ENCODE data around the gene GNAQ.
"Not testable (repeated sequence)": the region's sequence is repeated elsewhere in the genome, so short reads cannot be mapped to it uniquely, and the experiment has no call there.

The GNAQ gene

DNA sequence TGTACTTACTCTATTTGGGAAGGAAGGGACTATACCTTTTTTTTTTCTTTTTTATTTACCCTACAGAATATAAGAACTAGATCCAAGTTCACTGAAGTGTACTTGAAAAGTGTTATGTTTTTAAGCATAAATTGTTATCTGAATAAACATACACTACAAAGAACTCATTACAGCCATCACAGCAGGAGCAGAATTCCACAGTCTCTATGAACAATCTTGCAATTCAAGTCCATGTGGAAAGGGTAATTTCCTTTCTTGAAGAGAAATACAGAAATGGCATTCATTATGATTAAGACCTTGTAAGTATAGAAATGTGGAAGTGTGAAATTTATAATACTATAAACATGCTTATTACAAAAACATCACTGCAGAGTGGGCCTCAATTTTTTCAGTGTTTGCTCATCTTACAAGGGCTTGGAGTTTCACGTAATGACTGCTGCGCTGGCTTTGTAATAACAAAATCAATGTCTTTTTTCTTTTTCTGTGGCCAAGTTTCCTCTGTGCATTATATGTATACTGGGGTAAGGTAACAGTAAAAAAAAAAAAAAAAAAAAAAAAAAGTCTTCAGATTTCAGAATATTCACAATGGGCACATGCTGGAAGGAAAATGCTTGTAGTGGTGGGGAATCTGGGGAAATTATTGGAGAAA is 306.4 kb downstream of the GNAQ start:
- peak; percentile 45 for FAIRE-seq

DNA sequence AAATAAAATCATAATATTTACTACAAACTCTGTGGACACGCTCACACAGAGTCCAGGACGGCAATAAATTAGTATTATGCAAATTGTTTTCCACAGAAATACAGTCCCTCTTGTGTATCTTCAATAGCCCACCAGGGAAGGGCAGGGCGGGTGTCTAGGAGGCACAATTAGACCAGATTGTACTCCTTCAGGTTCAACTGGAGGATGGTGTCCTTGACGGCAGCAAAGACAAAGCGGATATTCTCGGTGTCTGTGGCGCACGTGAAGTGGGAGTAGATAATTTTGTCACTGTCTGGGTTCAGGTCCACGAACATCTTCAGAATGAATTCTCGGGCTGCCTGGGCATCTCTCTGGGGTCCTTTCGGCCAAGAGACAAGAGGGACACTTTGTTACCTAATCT is 310.5 kb downstream of the GNAQ start:
- FAIRE-seq: not testable (repeated sequence)

DNA sequence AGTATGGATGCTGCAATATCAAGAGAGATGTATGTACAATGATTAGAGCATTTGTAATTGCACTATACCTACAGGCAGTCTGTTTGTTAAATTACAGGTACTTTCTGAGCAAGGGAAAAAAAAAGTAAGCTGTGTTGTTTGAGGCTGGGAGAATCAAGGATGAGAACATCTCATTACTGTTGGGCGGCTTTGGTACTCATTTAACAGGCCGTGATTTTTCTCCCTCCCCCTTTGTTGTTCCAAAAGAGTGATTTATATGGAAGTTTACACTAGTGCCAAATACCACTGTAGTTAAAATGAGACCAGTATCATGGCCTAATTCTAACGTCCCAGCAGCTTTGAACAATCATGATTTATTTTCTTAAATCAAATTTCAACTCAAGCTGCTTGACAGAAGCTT is 312.3 kb downstream of the GNAQ start:
- FAIRE-seq: no peak

DNA sequence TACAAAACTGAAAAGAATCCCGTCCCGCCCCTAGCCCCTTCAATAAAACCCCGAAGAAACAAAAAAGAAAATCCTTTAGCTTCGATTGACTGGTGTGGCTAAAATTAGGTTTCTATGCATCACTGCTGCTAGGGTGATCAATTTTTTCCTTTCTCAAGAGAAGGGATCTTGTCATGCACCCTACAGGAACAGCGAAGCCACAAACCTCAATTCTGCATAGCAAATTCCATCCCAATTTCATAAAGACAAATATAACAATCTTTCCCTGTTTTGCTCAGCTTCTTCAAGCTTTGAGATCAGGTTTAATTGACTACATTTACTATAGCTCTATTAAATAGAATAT is 313.3 kb downstream of the GNAQ start:
- FAIRE-seq: peak; percentile 30

DNA sequence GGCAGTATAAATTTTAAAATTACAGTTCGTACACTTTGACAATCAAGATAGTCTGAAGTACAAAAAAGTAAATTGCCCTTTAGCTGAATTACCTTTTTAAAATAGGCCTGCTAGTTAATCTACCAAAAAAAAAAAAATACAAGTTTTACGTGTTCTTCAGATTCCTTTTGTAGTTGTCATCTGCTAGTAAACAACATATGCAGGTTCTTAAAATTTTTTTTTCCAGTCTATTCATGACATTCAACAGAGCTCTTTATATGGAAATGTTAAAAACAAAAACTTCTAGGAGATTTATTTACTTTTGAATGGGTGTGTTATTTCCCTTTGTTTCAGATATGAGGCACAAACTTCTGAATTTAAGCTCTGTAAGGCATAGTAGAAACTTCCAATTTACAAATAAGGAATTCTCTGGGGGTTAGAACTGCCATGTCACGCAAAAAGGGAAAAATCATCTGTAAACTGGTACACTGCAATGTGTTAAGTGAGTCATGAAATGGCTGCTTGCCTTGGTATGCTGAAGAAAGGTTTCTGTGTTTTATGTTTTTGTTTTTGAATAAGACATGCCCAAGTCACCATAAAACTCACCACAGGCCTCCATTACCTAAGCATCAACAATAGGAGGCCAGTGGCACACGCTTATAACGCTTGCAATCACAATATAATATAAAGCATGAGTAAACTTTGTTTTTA is 313.9 kb downstream of the GNAQ start:
- peak; percentile 94 for FAIRE-seq

DNA sequence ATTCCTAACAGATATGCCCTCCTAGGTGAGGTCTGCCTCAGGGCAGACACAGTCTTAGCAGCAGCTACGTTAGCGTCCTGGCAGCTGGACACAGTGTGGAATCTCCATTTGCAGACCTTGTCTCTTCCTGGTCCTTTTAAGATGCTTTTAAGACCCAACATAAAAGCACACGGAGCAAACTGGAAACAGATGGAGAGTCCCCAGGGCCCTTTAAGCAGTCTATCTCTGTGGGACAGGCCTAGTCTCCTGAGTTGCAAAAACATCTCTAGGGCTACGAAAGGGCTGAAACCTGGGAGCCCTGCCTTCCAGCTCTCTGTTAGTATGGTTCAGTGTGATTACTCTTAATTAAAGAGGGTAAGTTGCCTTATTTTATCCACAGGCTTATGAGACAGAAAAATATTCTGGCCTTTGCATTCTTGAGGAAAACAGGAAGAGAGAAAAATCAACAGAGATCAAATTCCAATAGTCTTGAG is 317.5 kb downstream of the GNAQ start:
- no peak for FAIRE-seq

DNA sequence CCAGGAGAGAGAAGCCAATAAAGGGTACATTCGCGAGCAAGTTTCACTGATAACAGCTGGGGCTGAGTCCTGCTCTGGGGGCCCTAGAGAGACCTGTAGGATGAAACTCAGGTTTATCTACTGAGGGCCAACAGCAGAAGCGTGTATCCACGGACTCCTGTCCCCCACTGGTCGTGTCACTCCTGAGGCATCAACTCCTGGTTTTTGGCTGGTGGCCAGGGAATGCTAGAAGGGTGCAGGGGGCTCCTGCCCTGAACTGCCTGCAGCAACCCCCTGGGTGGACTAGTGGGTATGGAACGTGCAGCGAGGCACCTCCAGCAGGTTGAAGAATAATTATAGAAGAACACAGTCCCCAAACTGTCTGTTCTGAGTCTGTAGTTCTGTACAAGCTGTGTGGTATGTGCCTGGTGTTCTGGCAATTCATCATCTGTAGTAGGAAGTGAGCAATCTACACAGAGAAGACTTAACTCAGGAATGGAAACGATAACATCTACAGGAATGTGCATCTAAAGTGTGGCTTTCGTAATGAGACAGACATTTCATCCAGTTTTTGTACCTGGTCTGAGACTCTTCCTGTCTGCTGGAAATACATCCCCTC is 319.0 kb downstream of the GNAQ start:
- FAIRE-seq: no peak

DNA sequence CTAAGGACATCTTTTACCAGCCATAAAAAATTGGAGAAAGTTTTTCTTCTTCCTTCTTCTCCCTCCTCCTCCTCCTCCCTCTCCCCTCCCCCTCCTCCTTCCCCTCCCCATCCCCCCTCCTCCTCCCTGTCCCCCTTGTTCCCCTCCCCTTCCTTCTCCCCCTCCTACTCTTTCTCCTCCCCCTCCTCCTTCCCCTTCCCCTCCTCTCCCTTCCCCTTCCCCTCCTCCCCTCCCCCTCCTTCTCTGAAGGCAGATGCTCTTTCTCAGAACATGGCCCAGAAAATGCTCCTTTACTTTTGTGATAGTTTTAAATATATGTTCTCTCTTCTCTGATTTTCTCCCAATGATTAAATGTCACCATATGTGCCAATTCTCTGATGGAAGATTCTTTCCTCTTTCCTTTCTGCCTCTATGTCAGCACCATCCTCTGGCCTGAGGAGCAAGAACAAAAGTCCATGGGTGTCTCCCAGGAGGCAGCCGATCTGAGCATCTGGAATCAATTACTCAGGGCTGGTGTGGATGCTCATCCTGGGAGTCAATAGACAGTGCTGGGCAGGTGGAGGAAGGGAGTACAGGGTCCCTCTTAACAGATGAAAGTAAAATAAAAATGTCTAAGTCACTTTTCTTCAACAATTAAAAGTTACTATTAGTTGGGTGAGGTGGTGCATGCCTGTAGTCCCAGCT is 320.5 kb downstream of the GNAQ start:
- no peak for FAIRE-seq

DNA sequence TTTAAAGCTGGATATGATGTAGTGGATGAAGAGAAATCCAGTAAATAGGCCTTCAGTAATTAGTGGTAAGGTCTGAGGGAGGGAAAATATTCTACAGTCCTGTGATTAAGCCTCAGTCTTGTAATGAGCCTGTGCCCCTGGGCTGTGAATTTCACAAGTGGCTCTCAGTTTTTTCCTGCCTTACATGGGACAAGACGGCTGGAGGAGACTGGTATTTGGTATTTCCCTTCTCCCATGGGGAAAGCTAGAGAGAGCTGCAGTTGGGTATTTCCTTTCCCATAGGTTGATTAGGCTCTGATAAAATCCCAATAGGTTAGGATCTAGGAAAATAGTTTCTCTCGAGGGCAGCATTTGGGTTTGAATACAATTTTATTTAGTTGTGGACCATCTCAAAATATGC is 321.3 kb downstream of the GNAQ start:
- FAIRE-seq: no peak

DNA sequence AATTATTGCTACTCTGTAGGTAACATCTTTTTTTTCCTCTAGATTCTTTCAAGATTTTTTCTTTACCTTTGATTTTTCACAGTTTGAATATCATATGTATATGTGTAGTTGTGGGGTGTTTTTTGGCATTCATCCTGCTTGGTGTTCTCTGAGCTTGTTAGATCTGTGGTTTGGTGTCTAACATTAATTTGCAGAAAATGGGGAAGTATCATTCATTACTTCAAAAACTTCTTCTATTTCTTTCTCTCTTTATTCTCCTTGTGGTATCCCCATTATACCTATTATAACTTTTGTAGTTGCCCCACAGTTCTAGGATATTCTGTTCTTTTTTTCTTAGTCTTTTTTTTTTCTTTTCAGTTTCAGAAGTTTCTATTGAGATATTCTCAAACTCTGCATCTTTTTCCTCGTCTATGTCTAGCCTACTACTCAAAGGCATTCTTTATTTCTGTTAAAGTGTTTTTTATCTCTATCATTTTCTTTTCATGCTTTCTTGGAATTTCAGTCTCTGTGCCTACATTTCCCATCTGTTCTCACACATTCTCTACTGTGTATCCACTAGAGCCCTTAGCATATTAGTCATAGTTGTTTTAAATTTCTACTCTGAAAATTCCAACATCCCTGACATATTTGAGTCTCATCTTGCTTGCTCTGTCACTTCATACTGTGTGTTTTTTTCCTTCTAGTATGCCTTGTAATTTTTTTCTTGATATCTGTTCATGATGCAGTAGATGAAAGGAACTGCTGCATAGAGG is 323.4 kb downstream of the GNAQ start:
- FAIRE-seq: no peak

DNA sequence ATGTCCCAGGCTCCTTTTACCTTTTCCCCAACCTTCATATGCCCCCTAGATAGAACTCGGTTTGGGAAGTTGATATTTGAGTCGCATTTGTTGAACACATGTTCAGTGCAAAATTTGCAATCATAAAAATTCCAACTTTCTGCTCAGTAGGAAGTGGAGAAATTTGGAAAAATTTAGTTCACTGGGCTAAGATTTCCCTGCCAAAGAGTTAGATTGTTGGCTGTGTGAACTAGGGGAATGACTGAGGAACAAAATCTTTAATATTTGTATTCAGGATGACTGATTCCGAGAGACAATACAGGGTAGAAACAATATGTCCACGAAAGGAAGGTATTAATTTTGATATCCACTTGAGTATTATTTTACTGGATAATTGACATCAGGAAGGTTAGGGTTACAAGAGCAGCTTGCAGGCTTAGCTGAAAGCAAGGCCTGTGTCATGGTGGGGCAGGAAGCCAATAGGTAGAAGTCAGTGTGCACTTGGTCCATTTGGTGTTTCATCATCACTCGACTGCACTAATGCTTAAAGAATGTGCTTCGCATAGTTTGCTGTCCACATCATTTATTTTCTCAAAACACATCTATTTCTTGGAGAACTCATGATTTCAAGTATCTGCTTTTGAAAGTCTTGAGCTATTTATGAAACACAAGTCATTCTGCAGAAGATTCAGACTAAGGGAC is 324.1 kb downstream of the GNAQ start:
- FAIRE-seq: no peak

DNA sequence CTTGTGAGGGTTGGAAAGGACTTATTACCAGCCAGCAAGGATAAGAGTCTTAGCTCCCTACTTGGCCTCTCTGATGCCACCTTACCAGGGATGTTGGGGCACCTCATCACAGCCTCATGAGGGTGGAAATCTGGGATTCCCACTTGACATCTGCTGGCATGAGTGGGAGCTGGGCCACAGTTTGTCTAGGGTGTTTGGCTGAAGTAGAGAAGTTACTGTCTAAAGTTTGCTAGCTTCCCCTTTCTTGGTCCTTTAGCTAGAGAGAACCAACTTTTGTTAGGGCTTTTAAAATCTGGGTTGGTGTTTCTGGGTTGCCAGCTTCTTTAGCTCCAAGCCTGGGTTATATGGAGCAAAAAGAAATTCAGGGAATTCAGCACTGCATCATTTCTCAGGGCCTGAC is 326.0 kb downstream of the GNAQ start:
- FAIRE-seq: no peak

DNA sequence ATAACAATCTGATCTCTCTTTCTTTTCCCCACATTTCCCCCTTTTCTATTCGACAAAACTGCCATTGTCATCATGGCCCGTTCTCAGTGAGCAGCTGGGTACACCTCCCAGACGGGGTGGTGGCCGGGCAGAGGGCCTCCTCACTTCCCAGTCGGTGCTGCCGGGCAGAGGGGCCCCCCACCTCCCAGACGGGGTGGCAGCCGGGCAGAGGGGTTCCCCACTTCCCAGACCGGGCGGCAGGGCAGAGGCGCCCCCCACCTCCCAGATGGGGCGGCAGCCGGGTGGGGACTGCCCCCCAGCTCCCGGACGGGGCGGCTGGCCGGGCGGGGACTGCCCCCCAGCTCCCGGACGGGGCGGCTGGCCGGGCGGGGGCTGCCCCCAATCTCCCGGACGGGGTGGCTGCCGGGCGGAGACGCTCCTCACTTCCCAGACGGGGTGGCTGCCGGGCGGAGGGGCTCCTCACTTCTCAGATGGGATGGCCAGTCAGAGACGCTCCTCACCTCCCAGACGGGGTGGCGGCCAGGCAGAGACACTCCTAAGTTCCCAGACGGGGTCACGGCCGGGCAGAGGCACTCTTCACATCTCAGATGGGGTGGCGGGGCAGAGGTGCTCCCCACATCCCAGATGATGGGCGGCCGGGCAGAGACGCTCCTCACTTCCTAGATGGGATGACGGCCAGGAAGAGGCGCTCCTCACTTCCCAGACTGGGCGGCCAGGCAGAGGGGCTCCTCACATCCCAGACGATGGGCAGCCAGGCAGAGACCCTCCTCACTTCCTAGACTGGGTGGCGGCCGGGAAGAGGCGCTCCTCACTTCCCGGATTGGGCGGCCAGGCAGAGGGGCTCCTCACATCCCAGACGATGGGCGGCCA is 328.9 kb downstream of the GNAQ start:
- FAIRE-seq: not testable (repeated sequence)

DNA sequence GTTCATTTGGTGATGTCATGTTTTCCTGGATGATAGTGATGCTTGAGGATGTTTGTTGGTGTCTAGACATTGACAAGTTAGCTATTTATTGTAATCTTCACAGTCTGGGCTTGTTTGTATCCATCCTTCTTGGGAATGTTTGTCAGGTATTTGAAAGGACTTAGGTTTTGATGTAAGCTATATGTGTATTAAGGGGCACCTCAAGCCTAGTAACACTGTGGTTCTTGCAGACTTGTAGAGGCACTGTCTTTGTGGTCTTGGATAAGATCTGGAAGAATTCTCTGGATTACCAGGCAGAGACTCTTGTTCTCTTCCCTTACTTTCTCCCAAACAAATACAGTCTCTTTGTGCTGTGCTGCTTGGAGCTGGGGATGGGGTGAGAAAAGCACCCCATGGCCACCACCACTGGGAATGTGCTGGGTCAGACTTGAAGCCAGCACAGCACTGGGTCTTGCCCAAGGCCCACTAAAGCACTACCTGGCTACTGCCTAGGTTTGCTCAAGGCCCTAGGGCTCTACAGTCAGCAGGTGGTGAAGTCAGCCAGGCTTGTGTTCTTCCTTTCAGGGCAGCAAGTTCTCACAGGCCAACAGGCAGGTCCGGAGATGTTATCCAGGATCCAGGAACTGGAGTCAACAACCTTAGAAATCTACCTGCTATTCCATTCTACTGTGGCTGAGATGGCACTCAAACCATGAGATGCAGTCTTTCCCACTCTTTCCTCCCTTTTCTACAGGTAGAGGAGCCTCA is 334.2 kb downstream of the GNAQ start:
- no peak for FAIRE-seq

DNA sequence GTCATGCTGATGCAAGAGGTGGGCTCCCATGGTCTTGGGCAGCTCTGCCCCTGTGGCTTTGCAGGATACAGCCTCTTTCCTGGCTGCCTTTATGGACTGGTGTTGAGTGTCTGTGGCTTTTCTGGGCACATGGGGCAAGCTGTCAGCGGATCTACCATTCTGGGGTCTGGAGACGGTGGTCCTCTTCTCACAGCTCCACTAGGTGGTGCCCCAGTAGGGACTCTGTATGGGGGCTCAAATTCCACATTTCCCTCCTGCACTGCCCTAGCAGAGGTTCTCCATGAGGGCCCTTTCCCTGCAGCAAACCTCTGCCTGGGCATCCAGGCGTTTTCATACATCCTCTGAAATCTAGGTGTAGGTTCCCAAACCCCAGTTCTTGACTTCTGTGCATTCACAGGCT is 340.9 kb downstream of the GNAQ start:
- FAIRE-seq: not testable (repeated sequence)

DNA sequence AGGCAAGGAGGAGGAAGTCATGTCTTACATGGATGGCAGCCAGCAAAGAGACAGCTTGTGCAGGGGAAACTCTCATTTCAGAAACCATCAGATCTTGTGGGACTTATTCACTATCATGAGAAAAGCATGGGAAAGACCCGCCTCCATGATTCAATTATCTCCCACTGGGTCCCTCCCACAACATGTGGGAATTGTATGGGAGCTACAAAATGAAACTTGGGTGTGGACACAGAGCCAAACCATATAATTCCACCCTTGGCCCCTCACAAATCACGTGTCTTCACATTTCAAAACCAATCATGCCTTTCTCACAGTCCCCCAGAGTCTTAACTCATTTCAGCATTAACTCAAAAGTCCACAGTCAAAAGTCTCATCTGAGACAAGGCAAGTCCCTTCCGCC is 341.5 kb downstream of the GNAQ start:
- FAIRE-seq: not testable (repeated sequence)

DNA sequence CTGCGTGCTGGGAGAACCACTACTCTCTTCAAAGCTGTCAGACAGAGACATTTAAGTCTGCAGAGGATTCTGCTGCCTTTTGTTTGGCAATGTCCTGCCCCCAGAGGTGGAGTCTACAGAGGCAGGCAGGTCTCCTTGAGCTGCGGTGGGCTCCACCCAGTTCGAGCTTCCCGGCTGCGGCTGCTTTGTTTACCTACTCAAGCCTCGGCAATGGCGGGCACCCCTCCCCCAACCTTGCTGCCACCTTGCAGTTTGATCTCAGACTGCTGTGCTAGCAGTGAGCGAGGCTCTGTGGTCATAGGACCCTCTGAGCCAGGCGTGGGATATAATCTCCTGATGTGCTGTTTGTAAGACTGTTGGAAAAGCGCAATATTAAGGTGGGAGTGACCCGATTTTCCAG is 343.9 kb downstream of the GNAQ start:
- FAIRE-seq: not testable (repeated sequence)

DNA sequence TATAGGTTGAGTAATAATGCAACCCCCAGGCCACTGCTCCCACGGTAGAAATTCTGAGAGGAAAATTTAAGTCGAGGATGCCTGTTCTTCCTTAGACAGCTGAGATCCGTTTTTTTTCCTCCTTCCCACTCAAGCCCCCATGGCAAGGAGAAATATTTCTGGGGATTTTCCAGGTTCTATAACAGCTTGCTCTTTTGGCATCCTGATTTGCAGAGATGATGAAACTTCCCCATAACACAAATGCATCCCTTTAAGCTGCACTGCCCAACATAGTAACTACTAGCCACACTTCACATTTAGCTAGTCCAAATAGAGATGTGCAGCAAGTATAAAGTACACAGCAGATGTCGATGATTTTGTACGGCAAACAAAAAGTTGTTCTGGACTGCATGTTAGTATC is 351.0 kb downstream of the GNAQ start:
- FAIRE-seq: no peak

DNA sequence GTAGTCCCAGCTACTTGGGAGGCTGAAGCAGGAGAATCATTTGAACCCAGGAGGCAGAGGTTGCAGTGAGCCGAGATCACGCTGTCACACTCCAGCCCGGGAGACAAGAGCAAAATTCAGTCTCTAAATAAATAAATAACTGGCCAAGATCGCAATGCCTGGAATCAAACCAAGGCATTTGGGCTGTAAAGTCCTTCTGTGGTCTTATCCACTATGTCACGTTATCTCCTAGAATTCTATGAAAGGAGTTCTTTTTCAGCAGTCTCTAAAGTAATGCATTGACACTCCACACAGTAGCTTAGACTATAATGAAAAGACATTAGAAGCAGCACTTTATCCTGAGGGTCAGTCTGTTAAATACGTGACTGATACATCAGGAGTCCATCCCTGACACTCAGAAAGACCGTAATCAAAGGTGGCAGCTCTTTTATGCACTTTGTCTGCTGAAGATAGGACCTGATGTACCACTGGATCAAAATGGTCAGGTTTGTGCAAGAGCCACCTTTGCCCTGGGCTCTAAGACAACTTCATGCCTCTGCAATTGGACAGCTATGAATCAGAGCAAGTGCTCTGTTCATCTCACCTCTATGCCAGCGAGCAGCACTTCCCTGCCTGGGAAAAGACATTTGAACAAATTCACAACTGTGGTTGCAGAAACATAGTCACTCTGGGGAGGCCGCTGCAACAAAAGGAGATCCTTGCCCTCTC is 351.8 kb downstream of the GNAQ start:
- FAIRE-seq: no peak

DNA sequence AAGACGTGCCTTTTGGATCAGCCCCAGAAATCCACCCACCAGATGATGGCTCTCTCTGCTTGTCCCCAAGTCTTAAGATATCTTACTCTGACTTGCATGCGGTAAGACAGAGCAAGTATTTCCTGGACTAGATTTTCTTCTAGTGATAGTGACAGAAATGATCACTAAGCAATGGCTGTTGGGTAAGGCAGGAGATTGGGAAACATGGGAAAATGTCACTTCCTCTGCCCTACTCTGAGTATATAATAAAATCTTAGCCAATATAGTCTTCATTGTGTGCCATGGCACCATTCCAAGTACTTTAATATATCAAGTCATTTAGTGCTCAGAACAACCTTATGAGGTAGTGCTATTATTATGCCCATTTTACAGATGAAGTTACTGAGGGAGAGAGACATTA is 352.5 kb downstream of the GNAQ start:
- no peak for FAIRE-seq
